Keratinocyte (primary cell): ENCODE data around the gene MUC2. TPM values are rescaled to one million over a fixed set of nuclear protein-coding genes. Genes with fewer than 3 reads are reported as not detected.

Experiments
- DNase-seq: peaks from one replicate; pipeline ENCODE4 v3.0.0-alpha.2; 2011; ENCODE audit warnings: low read depth, missing footprints, low spot score
- FAIRE-seq: peaks from 2 replicates; lab custom pipeline; 2011; peaks lifted over from hg19 to GRCh38; lab: Jason Lieb, UNC
- H2AFZ ChIP-seq: 2 replicates; pipeline ENCODE4 v1.6.0; 2012; ENCODE audit warnings: low read length, control low read depth, inconsistent platforms; ENCODE audit not compliant: control insufficient read depth
- H3K27ac ChIP-seq: 2 replicates; pipeline ENCODE4 v1.5.1; 2011; ENCODE audit warnings: low read length; ENCODE audit not compliant: control insufficient read depth, insufficient read depth
- H3K27me3 ChIP-seq: 3 replicates; pipeline ENCODE4 v1.6.0; 2011; ENCODE audit warnings: low read length; ENCODE audit not compliant: control insufficient read depth, insufficient read depth; ENCODE audit errors: extremely low read depth
- H3K36me3 ChIP-seq, 2 experiments: 2 replicates in 1 of 2; 3 replicates in 1 of 2; pipeline ENCODE4 v1.5.1; 2011; ENCODE audit warnings: low read length in 2 of 2, mild to moderate bottlenecking in 1 of 2; ENCODE audit not compliant: control insufficient read depth in 2 of 2, insufficient read depth in 2 of 2; ENCODE audit errors: extremely low read depth in 1 of 2
- H3K4me1 ChIP-seq: 3 replicates; pipeline ENCODE4 v1.5.1; 2011; ENCODE audit warnings: low read length; ENCODE audit not compliant: control insufficient read depth, insufficient read depth; ENCODE audit errors: extremely low read depth
- H3K4me2 ChIP-seq: 3 replicates; pipeline ENCODE4 v1.6.0; 2011; ENCODE audit warnings: low read depth, low read length; ENCODE audit not compliant: control insufficient read depth, insufficient read depth; ENCODE audit errors: extremely low read depth
- H3K4me3 ChIP-seq, 3 experiments: fragments of 200-600 bp in 1 of 3; sonication (generic) in 1 of 3; 2 replicates in 2 of 3; 3 replicates in 1 of 3; pipeline ENCODE4 v1.5.1; 2011 to 2016; ENCODE audit warnings: low read length in 3 of 3, mild to moderate bottlenecking in 3 of 3, control low read depth in 2 of 3, inconsistent platforms in 1 of 3, low read depth in 1 of 3, mixed read lengths in 1 of 3, mixed run types in 1 of 3, moderate library complexity in 1 of 3; ENCODE audit not compliant: control insufficient read depth in 2 of 3, insufficient read depth in 2 of 3; ENCODE audit errors: extremely low read depth in 1 of 3
- H3K79me2 ChIP-seq: 2 replicates; pipeline ENCODE4 v1.6.0; 2012; ENCODE audit warnings: low read length; ENCODE audit not compliant: control insufficient read depth, insufficient read depth
- H3K9ac ChIP-seq: 3 replicates; pipeline ENCODE4 v1.6.0; 2011; ENCODE audit warnings: low read length; ENCODE audit not compliant: control insufficient read depth, insufficient read depth; ENCODE audit errors: extremely low read depth
- H3K9me1 ChIP-seq: 3 replicates; pipeline ENCODE4 v1.6.0; 2011; ENCODE audit warnings: low read length; ENCODE audit not compliant: control insufficient read depth, insufficient read depth; ENCODE audit errors: extremely low read depth
- H3K9me3 ChIP-seq: 2 replicates; pipeline ENCODE4 v1.5.1; 2012; ENCODE audit warnings: low read depth, low read length; ENCODE audit not compliant: control insufficient read depth
- H4K20me1 ChIP-seq: 3 replicates; pipeline ENCODE4 v1.6.0; 2011; ENCODE audit warnings: low read length; ENCODE audit not compliant: control insufficient read depth, insufficient read depth; ENCODE audit errors: extremely low read depth
- CTCF ChIP-seq, 3 experiments: IDR thresholded peaks in 1 of 3; conservative IDR thresholded peaks in 1 of 3; optimal IDR thresholded peaks in 1 of 3; 2 replicates in 2 of 3; 3 replicates in 1 of 3; pipeline versions ENCODE3 to v1.5.1; 2011; ENCODE audit warnings: low read length in 3 of 3, mild to moderate bottlenecking in 3 of 3, moderate library complexity in 2 of 3, control low read depth in 1 of 3, inconsistent platforms in 1 of 3; ENCODE audit not compliant: insufficient read depth in 2 of 3; ENCODE audit errors: extremely low read depth in 1 of 3
- EZH2 ChIP-seq: IDR thresholded peaks from one replicate; pipeline ENCODE4 v1.6.1; 2012; ENCODE audit warnings: inconsistent platforms, mild to moderate bottlenecking, low read length, moderate library complexity
- dilution Hi-C: fragments of 300-500 bp; cut with MboI; formaldehyde crosslinking; loops from one replicate; pipeline ENCODE4 v1.7.0; 2020; ENCODE audit warnings: low sequenced_read_pairs; ENCODE audit not compliant: extremely low pct_ligation_motif_present
- polyA plus RNA-seq, 5 experiments: library from polyadenylated mRNA; depleted of rRNA in 3 of 5; stranded (reverse) in 3 of 5; stranded (forward) in 1 of 5; unstranded in 1 of 5; fragments of >200 nt; gene quantifications; 1 replicate in 1 of 5; 2 replicates in 3 of 5; 3 replicates in 1 of 5; pipeline versions ENCODE4 v1.2.1 to v1.2.3, GENCODE V29; 2011 to 2012; ENCODE audit warnings: missing spikeins in 2 of 5, low read depth in 1 of 5, low replicate concordance in 1 of 5

MUC2 gene
- polyA plus RNA-seq, 1 donor (not counting 4 experiments of a cell fraction or from before 2014, with no cell fraction given): not detected

DNA sequence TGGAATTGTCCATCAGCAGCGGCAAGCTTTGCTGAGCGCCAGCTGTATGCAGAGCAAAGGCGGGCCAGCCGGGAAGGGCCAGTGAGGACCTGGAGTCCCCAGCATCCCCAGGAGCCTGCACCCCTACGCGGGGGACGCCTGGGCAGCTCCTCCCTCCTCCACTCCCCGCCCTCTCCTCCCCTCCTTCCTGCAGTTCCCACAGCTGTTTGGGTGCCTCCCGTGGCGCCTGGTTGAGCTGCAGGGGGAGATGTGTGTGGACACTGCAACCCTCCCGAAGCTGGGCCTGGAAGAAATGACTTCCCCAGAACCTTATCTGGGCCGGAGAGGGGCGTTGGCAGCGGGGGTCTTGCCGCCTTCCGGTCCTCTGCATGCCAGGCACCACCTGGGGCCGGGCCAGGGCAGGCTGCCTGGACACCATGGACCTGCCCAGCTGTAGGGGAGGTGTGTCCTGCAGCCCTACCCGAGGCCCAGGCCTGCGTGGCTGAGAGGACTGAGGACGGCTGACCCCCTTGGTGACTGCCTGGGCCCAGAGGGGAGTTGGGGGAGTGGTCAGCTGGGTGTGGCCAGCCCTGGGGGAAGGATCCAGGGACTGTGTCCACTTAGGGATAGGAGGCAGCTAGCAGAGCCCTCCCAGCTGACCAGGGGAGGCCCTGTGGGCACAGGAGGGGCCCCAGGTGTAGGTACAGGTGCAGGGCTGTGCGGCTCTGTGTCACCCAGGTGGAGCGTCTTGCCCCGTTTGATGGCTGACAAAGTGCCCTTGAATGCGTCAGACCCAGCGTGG, 21.4 kb upstream of the MUC2 start:
- no peak overlapping the region for H3K4me2 ChIP-seq
- TF ChIP-seq EZH2: no peak
- no peak for TF ChIP-seq CTCF (optimal IDR thresholded peaks at IDR 0.05 in 1 of 3, IDR thresholded peaks at IDR 0.05 in 1 of 3, conservative IDR thresholded peaks at IDR 0.05 in 1 of 3; ENCODE audit: extremely low read depth in 1 of 3, insufficient read depth in 2 of 3, low read length in 3 of 3)
- H2AFZ ChIP-seq: no peak overlapping the region
- peaks cover 6% of the 10 kb centered on the region for H3K4me1 ChIP-seq
- no peaks in the 10 kb centered on the region for H3K79me2 ChIP-seq
- H3K9ac ChIP-seq: no peak overlapping the region
- H3K27ac ChIP-seq: no peak overlapping the region
- no peaks in the 10 kb centered on the region for H3K9me3 ChIP-seq
- DNase-seq (no peak), FAIRE-seq (no peak)
- H3K27me3 ChIP-seq: peaks cover 15% of the 10 kb centered on the region
- peaks cover 3% of the 10 kb centered on the region for H4K20me1 ChIP-seq
- no peaks in the 10 kb centered on the region for H3K9me1 ChIP-seq
- dilution Hi-C loops: no loop called here
- H3K4me3 ChIP-seq: no peak overlapping the region
- no peaks in the 10 kb centered on the region for H3K36me3 ChIP-seq

GRCh38 chr11:1054143-1055108, 20.2 kb upstream of the MUC2 start:
- peaks cover 4% of the 10 kb centered on the region for H3K27me3 ChIP-seq
- H2AFZ ChIP-seq: no peak overlapping the region
- no peaks in the 10 kb centered on the region for H3K9me1 ChIP-seq
- H3K36me3 ChIP-seq: no peaks in the 10 kb centered on the region
- DNase-seq (no peak), FAIRE-seq (no peak)
- peaks cover 3% of the 10 kb centered on the region for H4K20me1 ChIP-seq
- H3K4me1 ChIP-seq: peaks cover 6% of the 10 kb centered on the region
- H3K9me3 ChIP-seq: no peaks in the 10 kb centered on the region
- no peaks in the 10 kb centered on the region for H3K79me2 ChIP-seq
- H3K4me3 ChIP-seq: no peak overlapping the region
- no peak overlapping the region for H3K9ac ChIP-seq
- TF ChIP-seq EZH2: no peak
- no peak for TF ChIP-seq CTCF (optimal IDR thresholded peaks at IDR 0.05 in 1 of 3, IDR thresholded peaks at IDR 0.05 in 1 of 3, conservative IDR thresholded peaks at IDR 0.05 in 1 of 3; ENCODE audit: extremely low read depth in 1 of 3, insufficient read depth in 2 of 3, low read length in 3 of 3)
- dilution Hi-C loops: no loop called here
- no peak overlapping the region for H3K27ac ChIP-seq
- no peak overlapping the region for H3K4me2 ChIP-seq
